Measurements from ENCODE around the gene KITLG. TPM values are rescaled to one million over a fixed set of nuclear protein-coding genes. Genes with fewer than 3 reads are reported as not detected.

KITLG gene
- total RNA-seq, 1 donor from 2014 or later, result 13.2 TPM

DNA sequence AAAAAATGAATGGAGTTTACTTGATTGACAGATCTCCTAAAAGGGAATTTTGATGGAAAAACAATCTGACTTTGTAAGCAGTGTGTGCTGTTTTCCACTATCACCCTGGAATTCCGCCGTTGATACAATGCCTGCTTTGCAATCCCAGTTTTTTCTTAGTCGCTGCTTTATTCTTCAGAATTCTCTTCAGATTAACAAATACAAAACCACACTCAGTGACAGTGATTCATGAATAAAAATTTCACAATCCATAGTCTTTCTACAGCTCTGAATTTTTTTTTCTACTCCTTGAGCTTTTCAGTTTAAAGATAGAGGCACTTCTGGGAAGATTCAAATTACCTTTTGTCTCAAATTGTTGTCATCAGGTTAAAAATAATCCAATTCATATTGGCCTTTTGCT, 44.6 kb upstream of the KITLG start:
- no peak for DNase-seq (ENCODE audit: low spot score in 2 of 2)
- H3K36me3 ChIP-seq, result no peaks in the 10 kb centered on the region
- H3K9me3 ChIP-seq, result no peaks in the 10 kb centered on the region
- H3K4me3 ChIP-seq, result no peak overlapping the region
- TF ChIP-seq, protein P1, sequence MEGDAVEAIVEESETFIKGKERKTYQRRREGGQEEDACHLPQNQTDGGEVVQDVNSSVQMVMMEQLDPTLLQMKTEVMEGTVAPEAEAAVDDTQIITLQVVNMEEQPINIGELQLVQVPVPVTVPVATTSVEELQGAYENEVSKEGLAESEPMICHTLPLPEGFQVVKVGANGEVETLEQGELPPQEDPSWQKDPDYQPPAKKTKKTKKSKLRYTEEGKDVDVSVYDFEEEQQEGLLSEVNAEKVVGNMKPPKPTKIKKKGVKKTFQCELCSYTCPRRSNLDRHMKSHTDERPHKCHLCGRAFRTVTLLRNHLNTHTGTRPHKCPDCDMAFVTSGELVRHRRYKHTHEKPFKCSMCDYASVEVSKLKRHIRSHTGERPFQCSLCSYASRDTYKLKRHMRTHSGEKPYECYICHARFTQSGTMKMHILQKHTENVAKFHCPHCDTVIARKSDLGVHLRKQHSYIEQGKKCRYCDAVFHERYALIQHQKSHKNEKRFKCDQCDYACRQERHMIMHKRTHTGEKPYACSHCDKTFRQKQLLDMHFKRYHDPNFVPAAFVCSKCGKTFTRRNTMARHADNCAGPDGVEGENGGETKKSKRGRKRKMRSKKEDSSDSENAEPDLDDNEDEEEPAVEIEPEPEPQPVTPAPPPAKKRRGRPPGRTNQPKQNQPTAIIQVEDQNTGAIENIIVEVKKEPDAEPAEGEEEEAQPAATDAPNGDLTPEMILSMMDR (IDR thresholded peaks at IDR 0.05), result no peak
- intact Hi-C loops (cut with DNase I), result no loop called here
- no peaks in the 10 kb centered on the region for H3K27me3 ChIP-seq
- H3K27ac ChIP-seq, result no peak overlapping the region
- no peaks in the 10 kb centered on the region for H3K4me1 ChIP-seq

- intact Hi-C loops (cut with DNase I), result no loop called here
- Histone ChIP-seq H3K4me1 (no peaks in the 10 kb centered on the region), H3K4me3 (no peak overlapping the region), H3K9me3 (no peaks in the 10 kb centered on the region), H3K27ac (no peak overlapping the region), H3K36me3 (no peaks in the 10 kb centered on the region), H3K27me3 (no peaks in the 10 kb centered on the region)
- TF ChIP-seq, protein P1 (IDR thresholded peaks at IDR 0.05), result no peak
- no peak for DNase-seq (ENCODE audit: low spot score in 2 of 2)
Observed at GRCh38 chr12:88623777-88624548, 43.7 kb upstream of the KITLG start.

GRCh38 chr12:88617352-88617751, 37.1 kb upstream of the KITLG start:
- no peak overlapping the region for H3K4me3 ChIP-seq
- H3K27ac ChIP-seq, result no peak overlapping the region
- H3K36me3 ChIP-seq, result no peaks in the 10 kb centered on the region
- H3K27me3 ChIP-seq, result no peaks in the 10 kb centered on the region
- TF ChIP-seq, protein P1 (IDR thresholded peaks at IDR 0.05), result no peak
- intact Hi-C loops (cut with DNase I), result no loop called here
- no peaks in the 10 kb centered on the region for H3K4me1 ChIP-seq
- no peaks in the 10 kb centered on the region for H3K9me3 ChIP-seq
- no peak for DNase-seq (ENCODE audit: low spot score in 2 of 2)

GRCh38 chr12:88615490-88615889, 35.2 kb upstream of the KITLG start:
- Histone ChIP-seq H3K36me3 (no peaks in the 10 kb centered on the region), H3K4me3 (no peak overlapping the region), H3K4me1 (no peaks in the 10 kb centered on the region), H3K27me3 (no peaks in the 10 kb centered on the region), H3K9me3 (peaks cover 0 to 3% of the 10 kb centered on the region in 2 donors), H3K27ac (no peak overlapping the region)
- intact Hi-C loops (cut with DNase I), result no loop called here
- DNase-seq (ENCODE audit: low spot score in 2 of 2), result no peak
- TF ChIP-seq, protein P1 (IDR thresholded peaks at IDR 0.05), result no peak

- H3K9me3 ChIP-seq, result peaks cover 0 to 13% of the 10 kb centered on the region in 2 donors
- H3K27ac ChIP-seq, result no peak overlapping the region
- intact Hi-C loops (cut with DNase I), result no loop called here
- no peaks in the 10 kb centered on the region for H3K27me3 ChIP-seq
- TF ChIP-seq, protein P1 (IDR thresholded peaks at IDR 0.05), result no peak
- no peaks in the 10 kb centered on the region for H3K4me1 ChIP-seq
- no peaks in the 10 kb centered on the region for H3K36me3 ChIP-seq
- no peak for DNase-seq (ENCODE audit: low spot score in 2 of 2)
- no peak overlapping the region for H3K4me3 ChIP-seq
Observed at GRCh38 chr12:88604646-88605045, 24.4 kb upstream of the KITLG start.

All from ascending aorta (tissue), 2 donors.